ENCODE measurements around the gene ELMO3.

The ELMO3 gene

DNA sequence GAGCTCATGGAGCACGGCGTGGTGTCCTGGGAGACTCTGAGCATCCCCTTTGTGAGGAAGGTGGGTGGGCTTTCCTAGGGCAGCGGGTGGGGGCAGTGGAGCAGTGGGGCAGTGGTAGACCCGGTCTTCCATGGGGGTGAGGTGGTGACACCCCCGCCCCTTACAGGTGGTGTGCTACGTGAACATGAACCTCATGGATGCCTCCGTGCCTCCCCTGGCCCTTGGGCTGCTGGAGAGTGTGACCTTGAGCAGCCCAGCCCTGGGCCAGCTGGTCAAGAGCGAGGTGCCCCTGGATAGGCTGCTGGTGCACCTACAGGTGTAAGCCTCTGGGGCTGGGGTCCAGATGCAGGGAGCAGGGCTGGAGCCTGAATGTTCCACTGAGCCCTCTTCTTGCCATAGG, 1.6 kb downstream of the ELMO3 start:
- no peak for DNase-seq

DNA sequence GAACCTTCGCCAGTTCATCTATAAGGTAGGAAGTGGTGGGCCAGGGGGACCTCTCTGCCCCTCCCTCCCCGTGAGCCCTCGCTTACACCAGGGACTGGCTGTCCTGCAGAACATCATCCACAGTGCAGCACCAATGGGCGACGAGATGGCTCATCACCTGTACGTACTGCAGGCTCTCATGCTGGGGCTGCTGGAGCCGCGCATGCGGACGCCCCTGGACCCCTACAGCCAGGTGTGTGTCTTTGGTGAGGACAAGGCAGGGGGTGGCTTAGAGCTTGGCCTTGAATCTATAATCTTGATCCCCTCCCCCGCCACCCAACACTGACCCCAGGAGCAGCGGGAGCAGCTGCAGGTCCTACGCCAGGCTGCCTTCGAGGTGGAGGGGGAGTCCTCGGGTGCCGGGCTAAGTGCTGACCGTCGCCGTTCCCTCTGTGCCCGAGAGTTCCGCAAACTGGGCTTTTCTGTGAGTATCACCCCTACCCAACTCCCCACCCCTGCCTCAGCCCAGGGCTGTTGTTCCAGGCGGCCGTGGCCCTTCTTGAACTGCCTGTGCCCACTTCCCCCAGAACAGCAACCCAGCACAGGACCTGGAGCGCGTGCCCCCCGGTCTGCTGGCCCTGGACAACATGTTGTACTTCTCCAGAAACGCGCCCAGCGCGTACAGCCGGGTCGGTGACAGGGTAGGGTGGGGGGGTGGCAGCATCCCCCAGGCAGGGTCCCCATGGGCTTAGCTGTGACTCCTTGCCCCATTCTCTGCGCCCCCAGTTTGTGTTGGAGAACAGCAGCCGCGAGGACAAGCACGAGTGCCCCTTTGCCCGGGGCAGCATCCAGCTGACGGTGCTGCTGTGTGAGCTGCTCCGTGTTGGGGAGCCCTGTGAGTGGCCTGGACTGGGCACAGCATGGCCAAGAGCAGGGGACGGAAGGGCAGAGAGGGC, 2.7 kb downstream of the ELMO3 start:
- DNase-seq: no peak

- DNase-seq: no peak
These were observed 3.5 kb downstream of the ELMO3 start for GRCh38 chr16:67202426-67202825.

- no peak for DNase-seq
These were observed 4.1 kb downstream of the ELMO3 start for GRCh38 chr16:67202956-67203493.

GRCh38 chr16:67204076-67204475, 5.1 kb downstream of the ELMO3 start:
- no peak for DNase-seq

DNA sequence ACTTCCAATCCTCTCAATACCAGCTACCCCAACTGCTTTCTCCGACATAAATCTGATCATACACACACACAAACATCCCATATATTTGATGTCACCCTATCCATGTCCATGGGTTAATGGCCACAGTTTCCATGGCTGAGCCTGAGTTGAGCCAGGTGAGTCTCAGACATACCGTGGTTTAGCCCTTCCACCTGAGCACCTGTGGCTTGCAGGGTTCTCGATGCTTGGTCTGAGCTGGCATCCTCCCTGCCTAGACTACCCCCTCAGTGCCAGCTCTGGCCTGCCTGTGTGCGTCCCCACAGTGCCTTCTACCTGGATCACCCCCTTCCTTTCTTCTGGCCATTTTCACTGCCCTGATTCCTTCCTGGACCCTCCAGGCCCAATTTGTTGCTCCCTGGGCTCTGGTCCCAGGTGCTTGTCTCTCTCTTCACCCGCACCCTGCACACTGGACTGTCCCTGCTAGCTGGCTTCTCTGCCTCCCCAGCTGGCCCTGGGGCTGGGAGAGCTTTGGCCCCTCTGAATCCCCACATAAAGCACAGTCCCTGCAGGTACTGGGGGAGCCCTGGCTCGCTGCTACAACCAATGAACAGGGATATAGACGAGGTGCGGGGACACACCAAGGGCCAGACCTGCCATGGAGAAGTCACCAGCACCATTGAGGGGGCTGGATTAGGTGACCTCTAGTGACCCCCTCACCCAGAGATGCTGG, 7.4 kb downstream of the ELMO3 start:
- no peak for DNase-seq

DNA sequence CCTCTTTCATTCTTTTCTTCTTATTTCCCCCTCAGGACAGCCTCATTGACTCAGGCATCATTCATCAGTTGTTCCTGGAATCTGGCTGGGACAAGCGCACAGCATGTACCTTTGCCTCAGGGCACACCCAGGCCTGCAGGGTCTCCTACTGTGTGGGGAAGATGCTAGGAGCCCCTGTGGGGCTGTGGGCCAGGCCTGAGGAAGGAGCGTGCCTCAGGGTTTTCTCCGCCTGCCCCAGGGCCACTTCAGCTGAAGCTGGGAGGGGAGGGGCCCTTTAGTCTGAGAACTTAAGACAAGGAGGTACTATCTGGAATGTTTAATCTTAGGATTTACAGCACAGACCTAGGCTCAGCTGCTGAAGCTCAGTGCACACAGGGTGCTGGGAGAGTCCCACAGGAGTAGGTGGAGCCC, 7.9 kb downstream of the ELMO3 start:
- no peak for DNase-seq

GRCh38 chr16:67207249-67208091, 8.5 kb downstream of the ELMO3 start:
- DNase-seq: no peak

DNA sequence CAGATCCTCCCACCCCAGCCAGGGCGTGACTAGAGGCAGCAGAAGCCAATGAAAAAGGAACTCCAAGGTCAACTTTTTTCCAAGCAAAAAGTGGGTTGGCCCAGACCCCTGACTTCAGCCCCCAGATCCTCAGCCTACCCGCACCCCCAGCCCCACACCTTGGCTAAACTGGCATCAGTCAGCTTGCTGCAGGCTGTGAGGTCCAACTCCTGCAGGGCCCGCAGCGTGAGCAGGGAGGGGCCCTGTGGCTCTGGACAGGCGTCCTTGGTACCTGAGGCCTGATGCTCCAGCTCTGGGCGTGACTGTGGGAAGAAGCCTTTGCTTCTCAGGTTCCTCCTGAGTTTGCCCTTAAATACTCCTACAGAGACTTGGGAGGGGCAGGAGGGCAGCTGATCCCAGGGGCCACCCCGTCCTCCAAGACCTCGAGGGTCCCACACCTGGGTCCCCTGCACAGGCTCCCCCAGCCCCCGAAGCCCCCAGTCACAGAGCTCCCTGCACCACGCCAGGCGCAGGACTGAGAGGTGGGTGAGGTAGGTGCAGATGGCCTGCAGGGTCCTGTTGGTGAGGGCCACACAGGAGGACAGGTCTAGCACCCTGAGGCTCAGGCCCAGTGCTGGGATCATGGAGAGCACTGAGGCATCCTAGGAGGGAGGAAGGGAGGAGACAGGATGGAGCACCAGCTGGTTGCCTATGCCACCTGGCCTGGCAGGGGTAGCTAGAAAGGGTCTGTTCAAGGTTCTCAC, 9.4 kb downstream of the ELMO3 start:
- DNase-seq: no peak

GRCh38 chr16:67209565-67209964, 10.6 kb downstream of the ELMO3 start:
- no peak for DNase-seq

- no peak for DNase-seq
These were observed 11.4 kb downstream of the ELMO3 start for GRCh38 chr16:67210069-67210937.

- no peak for DNase-seq
These were observed 12.7 kb downstream of the ELMO3 start for GRCh38 chr16:67211674-67212073.

- DNase-seq: no peak
These were observed 13.8 kb downstream of the ELMO3 start for GRCh38 chr16:67212766-67213165.

DNA sequence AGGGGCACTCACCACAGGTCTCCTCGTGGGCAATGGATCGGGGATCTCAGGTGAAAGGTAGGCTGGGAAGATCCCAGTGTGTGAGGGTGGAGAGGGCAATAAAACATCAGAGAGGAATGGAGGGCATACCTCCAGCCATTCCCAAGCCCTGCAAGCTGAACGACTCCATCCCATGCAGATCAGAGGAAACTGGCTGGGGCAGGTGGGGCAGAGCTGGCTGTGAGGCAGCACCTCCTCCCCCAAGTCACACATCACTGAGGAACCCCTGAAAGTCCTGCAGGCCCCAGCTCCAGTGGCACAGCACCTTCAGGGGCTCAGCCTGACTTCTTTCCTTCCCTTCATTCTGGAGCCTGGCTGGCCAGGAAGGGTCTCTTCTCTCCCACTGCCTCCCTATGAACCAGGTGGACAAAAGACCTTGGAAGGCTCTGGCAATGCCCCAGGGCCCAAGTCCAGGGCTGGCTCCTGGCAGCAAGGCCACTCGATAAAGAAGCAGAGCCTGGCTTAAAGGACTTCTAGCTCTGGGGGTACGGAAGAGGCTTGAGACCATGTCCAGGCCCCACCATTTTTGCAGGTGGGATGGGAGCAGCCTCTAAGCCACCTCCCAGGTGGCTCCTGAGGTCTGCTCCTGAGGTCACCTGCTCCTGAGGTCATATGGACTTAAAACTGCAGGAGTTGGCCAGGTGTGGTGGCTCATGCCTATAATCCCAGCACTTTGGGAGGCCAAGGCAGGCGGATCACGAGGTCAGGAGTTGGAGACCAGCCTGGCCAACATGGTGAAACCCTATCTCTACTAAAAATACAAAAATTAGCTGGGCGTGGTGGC, 14.5 kb downstream of the ELMO3 start:
- no peak for DNase-seq

DNA sequence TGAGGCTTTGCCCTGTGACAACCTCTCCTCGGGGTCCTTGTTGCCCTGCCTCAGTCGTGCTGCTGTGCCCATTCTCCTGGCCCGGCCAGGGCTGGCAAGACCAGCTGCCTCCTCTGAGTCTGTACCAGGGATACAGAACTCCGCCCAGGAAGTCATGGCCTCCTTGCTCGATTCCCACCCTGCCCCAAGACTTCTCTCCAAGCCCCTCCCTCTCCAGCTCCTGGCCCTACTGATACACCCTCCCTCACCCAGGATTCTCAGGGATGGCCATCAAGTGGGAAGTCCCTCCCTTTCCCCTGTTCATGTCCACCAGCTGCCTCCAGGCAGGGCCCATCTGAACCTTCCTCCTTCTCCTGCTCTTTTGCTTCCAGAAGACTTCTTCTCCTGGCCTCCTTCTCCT, 16.8 kb downstream of the ELMO3 start:
- DNase-seq: no peak

DNA sequence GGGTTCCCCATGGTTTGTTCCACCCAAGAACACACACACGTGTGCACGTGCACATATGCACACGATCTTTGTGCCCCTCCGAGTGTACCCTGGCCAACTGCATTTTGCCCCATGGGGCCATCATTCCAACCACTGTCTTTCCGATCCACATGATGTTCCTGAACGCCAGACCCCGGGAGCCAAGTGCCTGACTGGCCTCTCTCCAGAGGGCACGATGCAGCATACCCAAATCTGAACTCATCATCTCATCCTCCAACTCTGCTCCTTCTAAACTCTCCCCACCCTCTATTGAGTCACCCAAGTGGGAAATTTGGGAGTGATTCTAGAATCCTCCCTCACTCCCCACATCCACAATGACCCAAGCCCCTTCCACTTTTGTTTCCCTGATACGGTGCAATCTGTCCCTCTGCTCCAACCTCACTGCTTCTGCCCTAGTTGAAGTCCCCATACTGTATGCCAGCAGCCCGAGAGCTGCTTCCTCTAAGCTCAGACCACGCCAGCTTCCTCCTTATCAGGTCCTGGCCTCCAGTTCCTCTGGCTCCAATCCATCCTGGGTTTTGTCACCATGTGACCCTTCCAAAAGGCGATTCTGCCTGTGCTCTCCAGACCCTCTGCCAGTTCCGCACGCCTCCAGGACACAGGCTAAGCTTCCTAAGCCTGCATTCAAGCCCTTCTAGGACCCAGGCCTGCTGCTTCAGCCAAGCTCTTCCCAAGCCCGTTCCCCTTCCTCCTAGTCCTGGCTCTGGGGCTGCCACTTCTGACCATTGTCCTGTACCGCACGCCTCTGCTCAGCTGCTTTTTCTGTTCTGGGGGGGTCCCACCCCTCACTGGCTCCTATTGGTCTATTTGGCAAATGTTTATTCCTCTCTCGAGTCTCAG, 17.9 kb downstream of the ELMO3 start:
- no peak for DNase-seq

GRCh38 chr16:67223992-67224391, 25.1 kb downstream of the ELMO3 start:
- DNase-seq: no peak

GRCh38 chr16:67226295-67226803, 27.4 kb downstream of the ELMO3 start:
- no peak for DNase-seq

Measured in stimulated activated CD4-positive, alpha-beta T cell treated with anti-CD3 and anti-CD28 coated beads, Interleukin-2, amount 100 ng/mL, for 24 hours (primary cell).